Measurements from ENCODE around the gene SRSF3.
"Not testable (repeated sequence)": the region's sequence is repeated elsewhere in the genome, so short reads cannot be mapped to it uniquely, and the experiment has no call there.

SRSF3 gene

DNA sequence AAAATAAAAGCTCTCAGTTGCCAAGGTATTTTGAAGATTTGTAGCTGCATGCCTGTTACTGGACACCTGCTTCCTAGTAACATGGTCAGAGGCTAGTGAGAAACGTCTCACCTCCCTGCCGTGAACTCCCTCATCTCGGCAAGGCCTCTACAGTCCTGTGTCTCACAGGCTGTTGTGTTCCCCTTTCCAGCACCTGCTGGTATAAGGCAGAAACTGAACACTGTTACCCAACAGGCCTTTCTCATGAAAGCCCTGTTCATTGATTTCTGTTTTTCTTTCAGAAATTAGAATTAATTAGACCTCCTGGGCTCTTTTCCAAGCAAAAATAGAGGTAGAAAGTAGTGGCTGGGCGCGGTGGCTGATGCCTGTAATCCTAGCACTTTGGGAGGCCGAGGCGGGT lies 17.6 kb upstream of the SRSF3 start:
- DNase-seq (ENCODE audit: low read depth): no peak

DNA sequence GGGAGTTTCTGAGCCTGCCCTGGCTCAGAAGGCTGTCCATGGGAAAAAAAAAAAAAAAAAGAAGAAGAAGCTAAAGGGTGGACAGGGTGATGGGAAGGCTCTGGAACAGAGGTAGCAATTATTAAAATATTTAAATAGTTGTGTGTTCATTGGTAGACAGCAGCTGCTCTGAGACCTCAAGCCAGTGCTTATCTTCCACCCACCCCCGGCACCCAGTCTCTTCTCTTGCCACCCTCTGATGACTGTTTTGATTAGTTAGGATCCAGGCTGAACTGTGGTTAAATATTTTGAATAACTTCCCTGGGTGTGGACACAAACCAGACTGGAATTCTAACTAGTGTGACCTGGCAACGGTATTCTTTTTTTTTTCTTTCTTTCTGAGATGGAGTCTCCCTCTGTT lies 16.9 kb upstream of the SRSF3 start:
- DNase-seq (ENCODE audit: low read depth): peak; percentile 73

DNA sequence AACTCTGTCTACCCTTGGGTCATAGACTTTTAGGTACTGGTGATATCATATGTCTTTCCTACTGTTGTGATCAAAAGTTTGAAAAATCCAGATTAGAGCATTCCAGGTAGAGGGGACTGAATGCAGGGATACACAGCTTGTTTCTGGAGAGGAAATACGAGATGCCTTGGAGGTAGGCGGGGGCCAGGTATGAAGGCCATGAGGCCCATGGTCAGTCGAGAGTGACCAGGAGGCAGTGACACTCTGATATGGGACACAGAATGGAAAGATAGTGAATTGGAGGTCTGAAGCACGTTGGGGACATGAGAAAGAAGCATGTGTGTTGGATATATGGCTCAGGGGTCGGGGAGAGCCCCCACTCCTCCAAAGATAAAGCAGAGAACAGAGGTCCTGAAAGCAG lies 16.1 kb upstream of the SRSF3 start:
- no peak for DNase-seq (ENCODE audit: low read depth)

DNA sequence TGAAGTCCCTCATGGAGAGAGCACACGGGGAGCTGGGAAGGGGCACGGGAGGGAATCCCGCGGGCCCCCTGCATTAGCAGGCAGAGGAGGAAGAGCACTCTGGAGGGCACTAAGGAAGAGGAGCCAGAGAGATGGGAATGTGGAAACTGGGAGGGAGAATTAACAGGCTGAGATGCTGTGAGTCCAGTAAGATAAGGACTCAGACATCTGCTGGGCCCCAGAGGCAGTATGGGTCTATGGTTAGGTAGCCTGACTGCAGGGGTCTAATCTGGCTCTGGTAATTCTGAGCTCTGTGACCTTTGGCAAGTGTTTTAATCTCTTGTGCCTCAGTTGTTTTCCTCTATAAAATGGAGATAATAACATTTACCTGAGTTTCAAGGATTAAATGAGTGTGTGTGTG lies 15.7 kb upstream of the SRSF3 start:
- DNase-seq (ENCODE audit: low read depth): no peak

DNA sequence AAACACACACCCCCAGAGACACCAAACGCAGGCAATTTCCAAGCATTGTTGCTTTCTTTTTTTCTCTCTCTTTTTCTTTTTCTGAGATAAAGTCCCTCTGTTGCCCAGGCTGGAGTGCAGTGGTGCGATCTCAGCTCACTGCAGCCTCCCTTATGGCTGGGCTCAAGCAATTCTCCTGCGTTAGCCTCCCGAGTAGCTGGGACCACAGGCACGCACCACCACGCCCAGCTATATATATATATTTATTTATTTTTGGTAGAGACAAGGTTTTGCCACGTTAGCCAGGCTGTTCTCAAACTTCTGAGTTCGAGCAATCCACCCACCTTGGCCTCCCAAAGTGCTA lies 14.0 kb upstream of the SRSF3 start:
- DNase-seq (ENCODE audit: low read depth): no peak

DNA sequence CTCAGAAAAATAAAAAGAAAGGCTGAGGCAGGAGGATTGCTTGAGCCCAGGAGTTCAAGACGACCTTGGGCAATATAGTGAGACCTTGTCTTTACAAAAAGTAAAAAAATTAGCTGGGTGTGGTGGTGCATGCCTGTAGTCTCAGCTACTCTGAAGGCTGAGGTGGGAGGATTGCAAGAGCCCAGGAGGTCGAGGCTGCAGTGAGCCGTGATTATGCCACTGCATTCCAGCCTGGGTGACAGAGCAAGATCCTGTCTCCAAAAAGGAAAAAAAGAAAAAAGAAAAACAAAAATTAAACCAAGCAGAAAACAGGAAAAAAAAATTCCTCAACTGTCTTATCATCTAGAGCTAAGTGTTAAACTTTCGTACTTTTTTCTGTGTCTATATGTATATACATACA lies 12.4 kb upstream of the SRSF3 start:
- DNase-seq (ENCODE audit: low read depth): no peak

DNA sequence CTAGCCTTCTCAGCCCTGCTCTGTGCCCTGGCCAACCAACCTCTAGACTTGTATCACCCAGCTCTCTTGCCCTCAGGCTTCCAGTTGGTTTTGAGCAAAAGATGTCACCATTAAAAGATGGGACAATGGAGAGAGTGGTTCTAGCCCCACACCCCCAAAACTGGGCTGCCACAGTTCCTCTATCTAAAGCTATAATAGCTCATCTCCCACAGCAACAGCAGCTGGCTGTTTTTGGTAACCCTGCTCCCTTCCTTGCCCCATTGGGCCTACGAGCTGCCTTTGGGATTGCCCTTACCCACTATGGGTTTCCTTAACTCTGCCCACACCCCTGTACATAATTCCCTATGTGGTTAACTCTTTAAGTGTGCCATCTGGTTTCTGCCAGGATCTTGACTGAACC lies 7.6 kb upstream of the SRSF3 start:
- no peak for DNase-seq (ENCODE audit: low read depth)

DNA sequence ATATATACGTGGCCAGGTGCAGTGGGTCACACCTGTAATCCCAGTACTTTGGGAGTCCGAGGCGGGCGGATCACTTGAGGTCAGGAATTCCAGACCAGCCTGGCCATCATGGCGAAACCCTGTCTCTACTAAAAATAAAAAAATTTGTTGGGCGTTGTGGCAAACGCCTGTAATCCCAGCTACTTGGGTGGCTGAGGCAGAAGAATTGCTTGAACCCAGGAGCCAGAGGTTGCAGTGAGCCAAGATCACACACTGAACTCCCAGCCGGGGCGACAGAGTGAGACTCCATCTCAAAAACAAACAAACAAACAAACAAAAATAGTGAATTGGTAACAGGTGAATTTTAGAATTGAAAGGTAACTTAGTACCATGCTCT lies 5.1 kb upstream of the SRSF3 start:
- not testable (repeated sequence) for DNase-seq (ENCODE audit: low read depth)

DNA sequence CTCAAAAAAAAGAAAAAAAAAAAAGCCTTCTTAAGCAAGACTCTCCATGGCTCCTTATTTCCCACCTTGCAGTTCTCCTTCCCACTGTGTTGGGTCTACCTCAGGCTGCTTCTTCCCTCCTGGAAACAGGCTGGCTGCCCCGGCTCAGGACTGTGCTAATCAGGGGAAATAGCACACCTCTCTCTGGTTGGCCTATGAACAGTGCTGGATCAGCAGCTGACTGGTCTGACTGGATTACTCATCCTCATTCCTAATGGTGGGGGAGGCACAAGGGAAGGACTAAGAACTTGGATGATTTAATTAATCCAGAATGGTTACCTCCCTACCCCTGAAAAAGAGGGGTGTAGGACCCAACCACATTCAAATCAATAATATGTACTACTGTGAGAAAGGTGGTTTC lies 3.9 kb upstream of the SRSF3 start:
- peak; percentile 57 for DNase-seq (ENCODE audit: low read depth)

DNA sequence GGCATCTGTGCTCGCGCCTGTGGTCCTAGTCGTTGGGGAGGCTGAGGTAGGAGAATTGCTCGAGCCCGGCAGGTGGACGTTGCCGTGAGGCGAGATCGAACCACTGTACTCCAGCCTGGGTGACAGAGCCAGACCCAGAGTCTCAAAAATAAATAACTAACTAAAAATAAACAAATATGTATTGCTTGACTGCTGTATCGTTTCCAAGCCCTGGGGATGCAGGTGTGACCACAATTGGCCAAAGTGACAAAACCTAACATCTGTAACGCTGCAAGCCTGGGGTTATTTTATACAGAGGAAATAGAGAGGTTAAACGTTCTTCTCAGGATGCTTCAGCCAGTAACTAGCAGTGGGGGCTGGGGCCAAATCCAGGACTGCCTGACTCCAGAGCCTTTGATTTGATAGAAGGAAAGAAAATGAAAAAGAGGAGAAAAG lies 1.9 kb upstream of the SRSF3 start:
- DNase-seq (ENCODE audit: low read depth): no peak

DNA sequence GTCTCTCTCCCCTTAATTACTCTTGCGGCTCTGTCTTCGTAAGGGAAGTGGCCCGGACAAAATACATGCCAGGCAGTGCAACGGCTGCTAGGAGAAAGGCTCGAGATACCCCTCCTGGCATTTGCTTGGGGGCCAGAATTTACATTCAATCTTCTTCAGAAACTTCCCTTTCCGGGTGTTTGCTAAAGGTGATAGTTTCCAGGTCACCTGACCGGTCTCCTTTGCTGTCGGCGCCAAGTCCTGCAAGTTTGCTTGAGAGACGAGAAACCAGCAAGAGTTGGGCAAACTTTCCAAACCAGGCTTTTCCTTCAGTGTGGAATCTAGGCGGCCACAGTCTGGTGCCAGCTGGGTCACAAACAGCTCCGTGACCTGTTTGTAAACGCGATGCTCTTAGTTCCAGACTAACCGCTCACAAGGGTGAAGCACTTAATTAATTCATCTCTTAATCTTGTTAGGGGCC lies 563 bp upstream of the SRSF3 start:
- no peak for DNase-seq (ENCODE audit: low read depth)

DNA sequence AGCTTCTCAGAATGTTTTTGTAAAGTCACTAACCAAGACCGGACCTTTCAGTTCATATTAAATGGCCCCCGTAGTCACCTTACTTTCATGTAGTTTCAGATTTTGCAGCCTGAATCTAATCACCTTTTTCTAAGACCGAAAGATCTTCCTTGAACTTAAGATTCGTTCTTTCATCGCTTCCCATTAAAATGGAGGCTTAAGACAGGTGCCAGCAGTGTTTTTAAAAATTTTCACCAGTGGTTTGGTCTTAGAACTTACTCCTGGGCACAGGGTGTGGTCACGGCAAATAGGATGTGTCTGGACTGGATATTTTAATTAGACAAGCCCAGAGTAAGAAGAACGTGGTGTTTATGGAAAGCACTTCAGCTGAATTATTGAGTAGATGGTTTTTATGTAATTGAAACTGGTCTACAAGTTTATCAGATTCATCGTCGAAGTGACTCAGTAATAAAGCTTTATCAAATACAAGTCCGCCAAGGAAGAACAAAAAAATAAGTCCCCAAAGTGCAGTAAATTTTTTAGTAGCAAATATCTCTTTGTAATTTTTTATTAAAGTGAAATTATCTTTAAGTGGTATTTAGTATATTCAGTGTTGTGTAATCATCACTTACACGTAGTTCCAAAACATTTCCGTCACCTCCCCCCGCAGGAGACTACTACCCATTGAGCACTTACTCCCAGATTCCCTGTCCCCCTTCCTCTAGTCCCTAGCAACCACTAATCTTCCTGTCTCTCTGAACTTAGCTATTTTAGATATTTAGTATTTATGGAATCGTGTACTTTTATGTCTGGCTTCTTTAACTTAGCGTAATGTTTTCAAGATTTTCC lies 868 bp downstream of the SRSF3 start:
- DNase-seq (ENCODE audit: low read depth): no peak

DNA sequence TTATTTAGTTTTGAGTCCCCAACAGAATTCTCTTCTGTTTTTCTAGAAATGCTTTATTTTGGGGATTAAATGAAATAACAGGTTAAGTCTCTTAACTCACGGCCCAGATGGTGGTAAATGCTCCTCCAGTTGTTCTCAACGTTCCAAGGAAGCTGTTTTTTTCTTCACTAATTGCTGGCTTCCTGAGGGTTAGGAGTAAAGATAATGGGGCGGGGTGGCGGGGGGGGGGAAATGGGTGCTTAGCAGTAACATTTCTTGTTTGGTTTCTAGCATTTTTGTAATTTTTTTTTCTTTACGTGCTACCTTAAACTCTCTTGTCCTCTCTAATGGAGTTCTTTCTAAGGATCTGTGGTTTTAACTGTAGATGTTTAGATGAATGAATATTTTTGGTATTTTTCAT lies 2.2 kb downstream of the SRSF3 start:
- DNase-seq (ENCODE audit: low read depth): no peak

DNA sequence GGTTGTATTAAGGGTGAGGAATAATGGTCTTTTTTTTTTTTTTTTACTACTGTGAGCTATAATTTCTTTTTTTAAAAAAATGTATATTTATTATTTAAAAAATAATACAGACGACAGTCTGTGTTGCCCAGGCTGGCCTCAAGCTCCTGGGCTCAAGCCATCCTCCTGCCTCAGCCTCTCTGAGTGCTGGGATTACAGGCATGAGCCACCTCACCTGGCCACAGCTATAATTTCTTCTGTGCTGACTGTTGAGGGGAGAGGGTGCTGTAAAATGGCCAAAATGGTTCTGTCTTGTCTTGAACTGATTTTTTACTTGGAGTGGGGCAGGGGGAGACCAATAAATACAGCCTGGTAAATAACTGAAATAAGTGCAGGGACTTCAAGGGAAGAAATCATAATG lies 3.6 kb downstream of the SRSF3 start:
- DNase-seq (ENCODE audit: low read depth): no peak

DNA sequence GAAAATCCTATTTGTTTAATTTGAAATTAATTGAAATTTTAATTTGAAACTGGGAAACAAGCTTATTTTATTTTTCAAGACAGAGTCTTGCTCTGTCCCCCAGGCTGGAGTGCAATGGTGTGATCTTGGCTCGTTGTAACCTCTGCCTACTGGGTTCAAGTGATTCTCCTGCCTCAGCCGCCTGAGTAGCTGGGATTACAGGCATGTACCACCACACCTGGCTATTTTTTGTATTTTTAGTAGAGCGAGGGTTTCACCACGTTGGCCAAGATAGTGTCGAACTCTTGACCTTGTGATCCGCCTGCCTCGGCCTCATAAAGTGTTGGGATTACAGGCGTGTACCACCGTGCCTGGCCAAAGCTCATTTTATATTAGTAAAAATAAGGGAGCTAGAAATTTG lies 4.2 kb downstream of the SRSF3 start:
- DNase-seq (ENCODE audit: low read depth): no peak

DNA sequence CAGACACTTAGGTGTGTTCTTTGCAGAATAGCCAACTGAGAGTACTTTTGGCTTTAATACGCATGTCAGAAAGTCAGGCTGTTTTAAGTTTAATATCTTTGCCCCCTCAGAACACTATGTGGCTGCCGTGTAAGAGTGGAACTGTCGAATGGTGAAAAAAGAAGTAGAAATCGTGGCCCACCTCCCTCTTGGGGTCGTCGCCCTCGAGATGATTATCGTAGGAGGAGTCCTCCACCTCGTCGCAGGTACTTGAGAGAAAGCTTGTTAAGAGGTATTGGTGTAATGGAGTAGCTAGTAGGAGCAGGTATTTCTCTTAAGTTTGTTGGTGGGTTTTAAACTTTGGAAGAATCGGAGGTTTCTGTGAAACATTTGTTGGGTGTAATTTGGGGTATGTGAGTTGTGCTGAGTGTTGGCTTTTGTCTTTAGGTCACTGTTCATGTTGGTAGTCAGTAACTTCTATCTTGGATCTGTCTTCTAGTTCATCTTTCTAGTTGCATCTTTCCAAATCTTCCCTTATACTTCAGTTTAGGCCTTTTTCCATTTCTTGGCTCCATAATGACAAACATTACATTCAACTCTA lies 4.7 kb downstream of the SRSF3 start:
- no peak for DNase-seq (ENCODE audit: low read depth)

DNA sequence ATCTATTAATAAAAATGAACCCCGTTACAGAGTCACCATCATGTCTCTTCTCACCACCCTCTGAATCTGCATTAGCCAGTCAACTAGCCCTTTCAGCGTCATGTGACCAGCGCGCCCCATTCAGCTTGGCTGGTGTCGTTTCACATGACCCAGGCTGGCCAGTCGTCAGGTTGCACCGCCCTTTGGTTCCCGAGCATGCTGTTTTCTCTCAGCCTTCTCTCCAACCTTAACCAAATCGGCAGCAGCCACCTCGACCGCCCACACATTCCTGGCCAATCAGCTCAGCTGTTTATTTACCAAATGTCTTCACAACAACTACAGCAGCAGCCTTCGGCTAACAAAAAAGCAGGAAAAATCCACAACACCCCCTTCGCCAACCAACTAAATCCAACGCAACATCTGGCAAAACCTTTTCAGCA lies 5.6 kb downstream of the SRSF3 start:
- DNase-seq (ENCODE audit: low read depth): no peak

DNA sequence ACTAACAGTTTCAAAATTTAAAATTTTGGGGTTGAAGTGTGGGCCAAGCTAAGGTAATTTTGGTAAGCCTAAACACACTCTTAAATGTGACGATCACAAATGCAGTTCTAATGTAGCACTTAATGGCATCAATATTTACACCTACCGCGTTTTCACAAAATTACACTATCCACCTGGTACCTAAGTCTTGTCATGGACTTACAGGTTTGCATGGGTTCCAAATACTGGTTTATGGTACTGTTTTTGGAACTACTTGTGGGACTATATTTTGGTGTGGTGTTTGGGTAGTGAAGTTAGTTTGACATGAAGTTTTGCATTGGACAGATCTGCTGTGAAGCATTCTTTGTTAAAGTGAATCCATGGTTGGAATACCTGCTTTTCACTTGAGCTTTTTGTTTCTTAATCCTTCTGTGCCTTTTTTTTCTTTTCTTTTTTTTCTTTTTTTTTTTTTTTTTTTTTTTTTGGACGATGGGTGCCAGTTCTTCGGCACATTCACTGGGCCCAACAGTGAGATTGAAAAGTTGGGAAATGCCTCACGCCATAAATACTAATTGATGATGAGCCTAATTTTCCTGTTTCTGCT lies 6.5 kb downstream of the SRSF3 start:
- DNase-seq (ENCODE audit: low read depth): no peak

DNA sequence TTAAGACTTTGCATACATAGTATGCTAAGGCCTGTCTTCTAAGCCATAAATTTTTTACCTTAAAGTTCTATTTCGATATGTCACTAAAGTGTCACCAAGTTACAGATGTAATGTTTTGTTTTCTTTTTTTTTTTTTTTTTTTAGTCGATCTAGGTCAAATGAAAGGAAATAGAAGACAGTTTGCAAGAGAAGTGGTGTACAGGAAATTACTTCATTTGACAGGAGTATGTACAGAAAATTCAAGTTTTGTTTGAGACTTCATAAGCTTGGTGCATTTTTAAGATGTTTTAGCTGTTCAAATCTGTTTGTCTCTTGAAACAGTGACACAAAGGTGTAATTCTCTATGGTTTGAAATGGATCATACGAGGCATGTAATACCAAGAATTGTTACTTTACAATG lies 7.7 kb downstream of the SRSF3 start:
- not testable (repeated sequence) for DNase-seq (ENCODE audit: low read depth)

DNA sequence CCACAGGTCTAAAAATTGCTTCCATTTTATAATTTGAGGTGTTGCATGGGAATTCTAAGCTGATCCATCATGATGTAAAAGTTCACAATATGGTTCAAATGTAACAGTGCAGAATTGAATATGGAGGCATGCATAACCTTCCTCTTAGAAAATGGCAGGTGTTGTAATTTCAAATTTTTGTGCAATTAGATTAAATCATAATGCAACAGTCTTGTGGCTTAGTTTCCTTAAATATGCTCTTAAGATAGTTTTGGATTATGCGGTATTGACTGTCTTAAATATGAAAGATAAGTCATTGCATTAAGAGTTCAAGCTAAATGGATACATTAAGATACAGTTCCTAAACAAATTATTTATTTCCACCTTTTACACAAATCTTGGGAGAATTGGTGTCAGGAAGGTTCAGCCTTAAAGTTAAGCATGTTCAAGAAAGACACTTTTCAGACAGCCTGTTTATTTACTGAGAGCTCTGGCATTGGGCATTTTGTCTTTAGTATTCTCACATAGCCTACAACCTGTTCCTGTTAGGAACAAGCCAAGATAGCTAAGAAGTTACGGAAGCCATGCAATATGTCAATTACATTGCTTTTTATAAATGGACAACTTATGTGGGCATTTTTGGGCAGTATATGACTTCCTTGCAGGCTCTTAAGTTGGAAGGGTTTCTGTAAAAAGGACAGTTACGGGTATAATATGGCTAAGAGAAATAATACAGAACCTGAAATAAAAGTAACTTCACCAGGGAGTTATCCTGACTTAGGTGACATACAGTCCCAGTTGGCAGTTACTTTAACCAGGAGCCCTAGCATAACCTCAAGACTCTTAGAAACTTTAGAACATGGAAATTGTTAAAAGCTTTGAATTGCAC lies 9.3 kb downstream of the SRSF3 start:
- DNase-seq (ENCODE audit: low read depth): no peak

DNA sequence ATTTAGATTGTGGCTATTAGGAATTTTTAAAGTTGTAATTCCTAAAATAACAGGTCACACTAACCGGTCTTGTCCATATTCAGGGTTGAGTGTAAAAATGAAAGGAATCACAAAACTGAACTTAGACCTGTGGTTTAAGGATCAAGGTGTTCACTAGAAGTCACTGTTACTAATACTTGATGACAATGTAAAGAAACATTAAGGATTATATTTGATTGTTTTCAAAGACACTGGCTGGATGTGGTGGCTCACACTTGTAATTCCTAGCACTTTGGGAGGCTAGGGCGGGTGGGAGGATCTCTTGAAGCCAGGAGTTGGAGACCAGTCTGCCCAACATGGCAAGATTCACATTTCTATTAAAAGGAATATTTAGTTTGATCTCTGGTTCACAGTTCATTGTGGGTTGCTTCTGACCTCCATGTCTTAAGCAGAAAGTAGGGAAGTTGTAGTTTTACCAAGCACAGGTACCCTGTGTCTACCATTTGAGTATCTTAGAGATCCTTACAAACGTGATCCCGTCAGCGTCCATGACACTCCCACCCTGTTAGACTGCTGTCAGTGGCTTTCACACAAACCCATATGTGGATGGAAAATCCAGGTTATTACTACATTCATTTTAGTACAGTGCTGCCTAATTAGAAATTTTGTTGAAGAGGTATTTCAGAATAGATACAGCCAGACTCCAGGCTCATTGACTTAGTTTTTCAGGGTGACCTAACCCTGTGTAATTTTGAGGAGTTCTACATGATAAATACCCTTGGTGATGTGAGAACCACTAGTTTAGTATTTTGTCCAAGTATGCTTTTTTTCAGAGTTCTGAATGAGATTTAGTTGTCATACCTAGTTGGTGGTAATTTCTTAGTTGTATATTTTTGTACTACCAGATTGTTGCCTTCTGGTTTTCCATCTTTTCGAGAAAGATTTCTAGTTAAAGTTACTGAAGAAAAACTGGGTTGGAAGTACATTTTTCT lies 10.2 kb downstream of the SRSF3 start:
- no peak for DNase-seq (ENCODE audit: low read depth)
